ENCODE data around the gene GSS. TPM values are rescaled to one million over a fixed set of nuclear protein-coding genes. Genes with fewer than 3 reads are reported as not detected.

GSS gene
- total RNA-seq, 1 experiment from 2014 or later: 131 TPM

- ChIA-PET POLR2A (ENCODE audit: unreplicated experiment) (no interaction called here), CTCF (no interaction called here)
- intact Hi-C loops (cut with micrococcal nuclease; ENCODE audit: unreplicated experiment): loop anchor here (10.0 kb wide), 1 partner anchor 105 kb away; the partner anchor contains the start of genes ACSS2 and GGT7
- H3K9me2 ChIP-seq (ENCODE audit: insufficient read depth): no peaks in the 10 kb centered on the region
- H3F3A ChIP-seq (ENCODE audit: insufficient read depth, low read depth): no peaks in the 10 kb centered on the region; the same call in 1 of the 2 replicates
- TF ChIP-seq EZH2 (IDR thresholded peaks at IDR 0.05; ENCODE audit: low read depth) (no peak), CTCF (conservative IDR thresholded peaks at IDR 0.05) (no peak)
- no peaks in the 10 kb centered on the region for H4K20me1 ChIP-seq (ENCODE audit: insufficient read depth)
- H3K4me3 ChIP-seq: no peak overlapping the region
- H3K9me3 ChIP-seq (ENCODE audit: insufficient read depth, low read depth): no peaks in the 10 kb centered on the region
- no peak overlapping the region for H3K27ac ChIP-seq
- no TSS peak for BruUV-seq (replicated peaks)
- H3K4me2 ChIP-seq: no peak overlapping the region
- H3K4me1 ChIP-seq (replicated peaks; ENCODE audit: insufficient read depth): peaks cover 9% of the 10 kb centered on the region
- no peak for DNase-seq
- H3K36me3 ChIP-seq (ENCODE audit: low read depth): no peaks in the 10 kb centered on the region
- no peaks in the 10 kb centered on the region for H3K79me2 ChIP-seq (ENCODE audit: low read depth)
- no peaks in the 10 kb centered on the region for H3K27me3 ChIP-seq (ENCODE audit: insufficient read depth, low read depth)
- no peak overlapping the region for H2AFZ ChIP-seq
Observed at GRCh38 chr20:34979366-34980153, 24.0 kb upstream of the GSS start.

GRCh38 chr20:34978092-34978744, 22.6 kb upstream of the GSS start:
- Histone ChIP-seq H3K4me2 (no peak overlapping the region), H3K9me2 (ENCODE audit: insufficient read depth) (no peaks in the 10 kb centered on the region), H2AFZ (no peak overlapping the region), H3K27ac (no peak overlapping the region), H3K27me3 (ENCODE audit: insufficient read depth, low read depth) (no peaks in the 10 kb centered on the region), H3F3A (ENCODE audit: insufficient read depth, low read depth) (no peaks in the 10 kb centered on the region; the same call in 1 of the 2 replicates), H3K79me2 (ENCODE audit: low read depth) (no peaks in the 10 kb centered on the region), H3K36me3 (ENCODE audit: low read depth) (no peaks in the 10 kb centered on the region), H4K20me1 (ENCODE audit: insufficient read depth) (no peaks in the 10 kb centered on the region), H3K4me3 (no peak overlapping the region), H3K9me3 (ENCODE audit: insufficient read depth, low read depth) (no peaks in the 10 kb centered on the region), H3K4me1 (replicated peaks; ENCODE audit: insufficient read depth) (no peaks in the 10 kb centered on the region)
- DNase-seq: no peak
- CTCF ChIA-PET: no interaction called here
- no peak for TF ChIP-seq EZH2 (IDR thresholded peaks at IDR 0.05; ENCODE audit: low read depth)
- TF ChIP-seq CTCF (conservative IDR thresholded peaks at IDR 0.05): no peak
- intact Hi-C loops (cut with micrococcal nuclease; ENCODE audit: unreplicated experiment): no loop called here
- no TSS peak for BruUV-seq (replicated peaks)
- POLR2A ChIA-PET (ENCODE audit: unreplicated experiment): no interaction called here

- no peak for DNase-seq
- intact Hi-C loops (cut with micrococcal nuclease; ENCODE audit: unreplicated experiment): no loop called here
- Histone ChIP-seq H3K27me3 (ENCODE audit: insufficient read depth, low read depth) (no peaks in the 10 kb centered on the region), H3K9me3 (ENCODE audit: insufficient read depth, low read depth) (no peaks in the 10 kb centered on the region), H3K4me2 (no peak overlapping the region), H3K4me1 (replicated peaks; ENCODE audit: insufficient read depth) (no peaks in the 10 kb centered on the region), H3F3A (ENCODE audit: insufficient read depth, low read depth) (no peaks in the 10 kb centered on the region; the same call in 1 of the 2 replicates), H2AFZ (no peak overlapping the region), H3K36me3 (ENCODE audit: low read depth) (no peaks in the 10 kb centered on the region), H4K20me1 (ENCODE audit: insufficient read depth) (no peaks in the 10 kb centered on the region), H3K79me2 (ENCODE audit: low read depth) (no peaks in the 10 kb centered on the region), H3K27ac (no peak overlapping the region), H3K9me2 (ENCODE audit: insufficient read depth) (no peaks in the 10 kb centered on the region), H3K4me3 (no peak overlapping the region)
- no peak for TF ChIP-seq EZH2 (IDR thresholded peaks at IDR 0.05; ENCODE audit: low read depth)
- TF ChIP-seq CTCF (conservative IDR thresholded peaks at IDR 0.05): no peak
- ChIA-PET POLR2A (ENCODE audit: unreplicated experiment) (no interaction called here), CTCF (no interaction called here)
- no TSS peak for BruUV-seq (replicated peaks)
Observed at GRCh38 chr20:34977365-34978091, 21.9 kb upstream of the GSS start.
